Muscle of leg (tissue), 11 donors: Measurements from ENCODE around the gene HOMER2. TPM values are rescaled to one million over a fixed set of nuclear protein-coding genes. Genes with fewer than 3 reads are reported as not detected.

Experiments used
- DNase-seq: peaks from one replicate; pipeline ENCODE4 v3.0.0; 2013
- H3K27ac ChIP-seq: one replicate; pipeline ENCODE4 v1.5.1; 2013; ENCODE audit warnings: mild to moderate bottlenecking, low read length, control low read depth
- H3K27me3 ChIP-seq: one replicate; pipeline ENCODE4 v1.6.1; 2013; ENCODE audit warnings: low read length; ENCODE audit not compliant: control insufficient read depth, insufficient read depth
- H3K36me3 ChIP-seq: one replicate; pipeline ENCODE4 v1.6.1; 2013; ENCODE audit warnings: low read length; ENCODE audit not compliant: control insufficient read depth, insufficient read depth
- H3K4me1 ChIP-seq: one replicate; pipeline ENCODE4 v1.6.1; 2013; ENCODE audit warnings: low read length; ENCODE audit not compliant: control insufficient read depth, insufficient read depth
- H3K4me3 ChIP-seq: one replicate; pipeline ENCODE4 v1.5.1; 2013; ENCODE audit warnings: low read length, control low read depth
- H3K9me3 ChIP-seq: replicated peaks from 2 replicates; pipeline ENCODE4 v1.6.1; 2013; ENCODE audit warnings: low read depth, low read length; ENCODE audit not compliant: control insufficient read depth
- WGBS: methylation state at CpG from one replicate; pipeline ENCODE4 v1.1.5; 2013; ENCODE audit warnings: missing lambda C conversion rate; ENCODE audit not compliant: insufficient coverage; 5-methylcytosine and 5-hydroxymethylcytosine counted together
- polyA plus RNA-seq, 8 donors: library from polyadenylated mRNA; unstranded; fragments of 120-200 nt; gene quantifications; one replicate each; pipeline versions ENCODE4 v1.2.1 to v1.2.3, GENCODE V29; 2013; ENCODE audit warnings: inconsistent platforms in 1 of 8, low replicate concordance in 1 of 8; ENCODE audit not compliant: insufficient read length in 8 of 8, insufficient read depth in 1 of 8
- total RNA-seq: library from RNA; stranded (reverse); fragments of 120-200 nt; gene quantifications from one replicate; pipeline ENCODE4 v1.2.4, GENCODE V29; 2013

Gene HOMER2
- total and polyA plus RNA-seq, 9 donors = 20.1 to 28.8 (median 26.0) TPM

GRCh38 chr15:82852941-82853561 is 99.5 kb downstream of the HOMER2 start:
- Histone ChIP-seq H3K9me3 (no peaks in the 10 kb centered on the region), H3K4me1 (peaks cover 37% of the 10 kb centered on the region), H3K27ac (no peak overlapping the region), H3K27me3 (no peaks in the 10 kb centered on the region), H3K4me3 (no peak overlapping the region), H3K36me3 (peaks cover 6% of the 10 kb centered on the region)
- WGBS = 62% methylated on average over 14 of the region's 16 CpGs
- no peak for DNase-seq

- 81% methylated on average over 9 of the region's 9 CpGs for WGBS
- DNase-seq = peak; percentile 27
- Histone ChIP-seq H3K27ac (no peak overlapping the region), H3K4me1 (peaks cover 37% of the 10 kb centered on the region), H3K27me3 (no peaks in the 10 kb centered on the region), H3K36me3 (peaks cover 6% of the 10 kb centered on the region), H3K4me3 (no peak overlapping the region), H3K9me3 (no peaks in the 10 kb centered on the region)
These were observed 100.5 kb downstream of the HOMER2 start for GRCh38 chr15:82851981-82852511.

GRCh38 chr15:82851306-82851850 is 101.1 kb downstream of the HOMER2 start:
- H3K4me3 ChIP-seq = no peak overlapping the region
- no peaks in the 10 kb centered on the region for H3K27me3 ChIP-seq
- peaks cover 6% of the 10 kb centered on the region for H3K36me3 ChIP-seq
- peaks cover 37% of the 10 kb centered on the region for H3K4me1 ChIP-seq
- DNase-seq = no peak
- WGBS = 92% methylated on average over 11 of the region's 14 CpGs
- no peak overlapping the region for H3K27ac ChIP-seq
- H3K9me3 ChIP-seq = no peaks in the 10 kb centered on the region

GRCh38 chr15:82850731-82851130 is 101.8 kb downstream of the HOMER2 start:
- Histone ChIP-seq H3K27me3 (no peaks in the 10 kb centered on the region), H3K36me3 (peaks cover 6% of the 10 kb centered on the region), H3K27ac (no peak overlapping the region), H3K4me3 (no peak overlapping the region), H3K9me3 (no peaks in the 10 kb centered on the region), H3K4me1 (peaks cover 37% of the 10 kb centered on the region)
- 44% methylated on average over 5 of the region's 7 CpGs for WGBS
- DNase-seq = no peak

GRCh38 chr15:82849556-82850512 is 102.7 kb downstream of the HOMER2 start:
- WGBS = 14% methylated on average over 19 of the region's 23 CpGs
- H3K27ac ChIP-seq = peak overlapping the region; percentile 39
- DNase-seq = peak; percentile 84
- H3K4me1 ChIP-seq = peaks cover 37% of the 10 kb centered on the region
- H3K9me3 ChIP-seq = no peaks in the 10 kb centered on the region
- no peaks in the 10 kb centered on the region for H3K27me3 ChIP-seq
- H3K4me3 ChIP-seq = no peak overlapping the region
- H3K36me3 ChIP-seq = peaks cover 6% of the 10 kb centered on the region

- Histone ChIP-seq H3K4me3 (no peak overlapping the region), H3K27me3 (no peaks in the 10 kb centered on the region), H3K36me3 (peaks cover 6% of the 10 kb centered on the region), H3K27ac (no peak overlapping the region), H3K4me1 (peaks cover 37% of the 10 kb centered on the region), H3K9me3 (no peaks in the 10 kb centered on the region)
- DNase-seq = no peak
- WGBS = 72% methylated on average over 3 of the region's 9 CpGs
These were observed 104.1 kb downstream of the HOMER2 start for GRCh38 chr15:82848241-82848993.

GRCh38 chr15:82847703-82848102 is 104.8 kb downstream of the HOMER2 start:
- Histone ChIP-seq H3K4me3 (no peak overlapping the region), H3K9me3 (no peaks in the 10 kb centered on the region), H3K27ac (no peak overlapping the region), H3K36me3 (peaks cover 6% of the 10 kb centered on the region), H3K4me1 (peaks cover 37% of the 10 kb centered on the region), H3K27me3 (no peaks in the 10 kb centered on the region)
- no peak for DNase-seq
- WGBS = 79% methylated on average over 6 of the region's 8 CpGs

GRCh38 chr15:82846621-82847020 is 105.9 kb downstream of the HOMER2 start:
- Histone ChIP-seq H3K27ac (no peak overlapping the region), H3K27me3 (no peaks in the 10 kb centered on the region), H3K4me1 (peaks cover 29% of the 10 kb centered on the region), H3K9me3 (no peaks in the 10 kb centered on the region), H3K4me3 (no peak overlapping the region), H3K36me3 (peaks cover 2% of the 10 kb centered on the region)
- no peak for DNase-seq
- no CpG with 5 or more reads among the region's 4 CpGs for WGBS

- WGBS = 75% methylated on average over 4 of the region's 7 CpGs
- DNase-seq = no peak
- H3K27ac ChIP-seq = no peak overlapping the region
- no peak overlapping the region for H3K4me3 ChIP-seq
- H3K36me3 ChIP-seq = no peaks in the 10 kb centered on the region
- no peaks in the 10 kb centered on the region for H3K27me3 ChIP-seq
- no peaks in the 10 kb centered on the region for H3K9me3 ChIP-seq
- peaks cover 19% of the 10 kb centered on the region for H3K4me1 ChIP-seq
These were observed 106.8 kb downstream of the HOMER2 start for GRCh38 chr15:82845686-82846085.
